OCI-LY7 (cell line): ENCODE data around the gene KRT76. TPM values are rescaled to one million over a fixed set of nuclear protein-coding genes. Genes with fewer than 3 reads are reported as not detected.

Experiments used
- BruUV-seq: library from RNA; stranded (reverse); fragments of 400-500 nt; replicated peaks from 2 replicates; lab custom pipeline; 2021; lab: Mats Ljungman, UMichigan
- CTCF ChIA-PET: fragments of 300-600 bp; sonication (Branson Sonifier 250); formaldehyde crosslinking; loops from one replicate; lab custom pipeline; 2022; ENCODE audit warnings: antibody characterized with exemption; ENCODE audit not compliant: unreplicated experiment; lab: Charles Lee
- POLR2A ChIA-PET: fragments of 300-600 bp; sonication (Branson Sonifier 250); formaldehyde crosslinking; loops from one replicate; lab custom pipeline; 2022; ENCODE audit warnings: antibody characterized with exemption; lab: Charles Lee
- DNase-seq: peaks from one replicate; pipeline ENCODE4 v3.0.0-alpha.2; 2015; ENCODE audit warnings: low spot score
- H2AFZ ChIP-seq: fragments of 200-600 bp; sonication (generic), shearing (Covaris generic); 2 replicates; pipeline ENCODE4 v1.6.1; 2014; ENCODE audit warnings: mild to moderate bottlenecking, antibody characterized with exemption, low read length, moderate library complexity
- H3K27ac ChIP-seq: fragments of 200-600 bp; sonication (generic); 2 replicates; pipeline ENCODE4 v1.5.1; 2014; ENCODE audit warnings: mixed run types, low read depth, mild to moderate bottlenecking, moderate library complexity, low read length, inconsistent platforms; ENCODE audit not compliant: poor library complexity, severe bottlenecking
- H3K36me3 ChIP-seq: fragments of 200-600 bp; sonication (generic); 2 replicates; pipeline ENCODE4 v1.6.1; 2014; ENCODE audit warnings: mild to moderate bottlenecking, antibody characterized with exemption, low read length, moderate library complexity, mixed read lengths; ENCODE audit not compliant: insufficient read depth
- H3K4me1 ChIP-seq: fragments of 200-600 bp; sonication (generic); 2 replicates; pipeline ENCODE4 v1.5.1; 2014; ENCODE audit warnings: mild to moderate bottlenecking, low read length; ENCODE audit not compliant: insufficient read depth, poor library complexity, severe bottlenecking
- H3K4me2 ChIP-seq: fragments of 200-600 bp; sonication (generic); 2 replicates; pipeline ENCODE4 v1.6.1; 2014; ENCODE audit warnings: mild to moderate bottlenecking, low read length
- H3K4me3 ChIP-seq: fragments of 200-600 bp; sonication (generic); 2 replicates; pipeline ENCODE4 v1.5.1; 2014; ENCODE audit warnings: mild to moderate bottlenecking, low read depth, low read length; ENCODE audit not compliant: poor library complexity, severe bottlenecking
- H3K79me2 ChIP-seq: fragments of 200-600 bp; sonication (generic); 2 replicates; pipeline ENCODE4 v1.6.1; 2016; ENCODE audit warnings: low read depth, mild to moderate bottlenecking, low read length, moderate library complexity, mixed read lengths; ENCODE audit not compliant: insufficient read depth
- H3K9me2 ChIP-seq: fragments of 200-600 bp; sonication (generic); 2 replicates; pipeline ENCODE4 v1.6.1; 2016; ENCODE audit warnings: mild to moderate bottlenecking, low read length, mixed read lengths; ENCODE audit not compliant: insufficient read depth
- H3K9me3 ChIP-seq: fragments of 200-600 bp; sonication (generic); 2 replicates; pipeline ENCODE4 v1.6.1; 2014; ENCODE audit warnings: mild to moderate bottlenecking, mixed run types, low read length, mixed read lengths
- H4K20me1 ChIP-seq: fragments of 200-600 bp; sonication (generic); 2 replicates; pipeline ENCODE4 v1.6.1; 2014; ENCODE audit warnings: mild to moderate bottlenecking, antibody characterized with exemption, low read length, moderate library complexity, mixed read lengths; ENCODE audit not compliant: insufficient read depth
- CTCF ChIP-seq: fragments of 200-600 bp; sonication (generic); conservative IDR thresholded peaks from 2 replicates; pipeline ENCODE4 v1.5.1; 2014; ENCODE audit warnings: mild to moderate bottlenecking, antibody characterized with exemption, low read length, moderate library complexity, mixed read lengths
- EZH2phosphoT487 ChIP-seq: fragments of 200-600 bp; sonication (generic); IDR thresholded peaks from 2 replicates; pipeline ENCODE4 v1.6.1; 2018; ENCODE audit warnings: low read depth, borderline replicate concordance, mild to moderate bottlenecking, mixed run types, antibody characterized with exemption, low read length, moderate library complexity, mixed read lengths
- intact Hi-C: fragments of 100-400 bp; cut with micrococcal nuclease; formaldehyde crosslinking; loops from one replicate; pipeline ENCODE4 v1.10.0; 2022; ENCODE audit not compliant: unreplicated experiment
- total RNA-seq, 2 experiments: library from RNA; depleted of rRNA in 1 of 2; stranded (reverse); fragments of >200 nt in 1 of 2; shearing (Covaris generic) in 1 of 2; gene quantifications; 2 replicates each; pipeline ENCODE4 v1.2.3, GENCODE V29; 2014 to 2022

The KRT76 gene
- total RNA-seq, 2 experiments from 2014 or later: not detected

GRCh38 chr12:52769946-52770345 lies 7.2 kb downstream of the KRT76 start:
- ChIA-PET CTCF (interaction anchor here (0.6 kb wide), 1 partner anchor 24 kb away, joined by 3 read pairs; no protein-coding TSS in a partner anchor), POLR2A (no interaction called here)
- Histone ChIP-seq H3K9me2 (no peaks in the 10 kb centered on the region), H3K27ac (no peak overlapping the region), H3K9me3 (no peaks in the 10 kb centered on the region), H2AFZ (no peak overlapping the region), H3K79me2 (no peaks in the 10 kb centered on the region), H3K4me2 (no peak overlapping the region), H3K36me3 (no peaks in the 10 kb centered on the region), H3K4me3 (no peak overlapping the region), H3K4me1 (no peaks in the 10 kb centered on the region), H4K20me1 (no peaks in the 10 kb centered on the region; the same call in 1 of the 2 replicates)
- intact Hi-C loops: no loop called here
- TF ChIP-seq CTCF: no peak
- TF ChIP-seq EZH2phosphoT487: no peak
- no peak for DNase-seq
- no TSS peak for BruUV-seq

GRCh38 chr12:52769354-52769753 lies 7.8 kb downstream of the KRT76 start:
- ChIA-PET POLR2A (no interaction called here), CTCF (no interaction called here)
- Histone ChIP-seq H4K20me1 (no peaks in the 10 kb centered on the region; the same call in 1 of the 2 replicates), H3K4me1 (no peaks in the 10 kb centered on the region), H3K27ac (no peak overlapping the region), H3K79me2 (no peaks in the 10 kb centered on the region), H3K4me2 (no peak overlapping the region), H2AFZ (no peak overlapping the region), H3K4me3 (no peak overlapping the region), H3K9me3 (no peaks in the 10 kb centered on the region), H3K9me2 (no peaks in the 10 kb centered on the region), H3K36me3 (no peaks in the 10 kb centered on the region)
- no peak for DNase-seq
- BruUV-seq: no TSS peak
- no peak for TF ChIP-seq CTCF
- TF ChIP-seq EZH2phosphoT487: no peak
- intact Hi-C loops: no loop called here

GRCh38 chr12:52768479-52769200 lies 8.5 kb downstream of the KRT76 start:
- H3K36me3 ChIP-seq: no peaks in the 10 kb centered on the region
- no peaks in the 10 kb centered on the region for H3K79me2 ChIP-seq
- no peak overlapping the region for H3K4me2 ChIP-seq
- intact Hi-C loops: no loop called here
- no peaks in the 10 kb centered on the region for H3K9me3 ChIP-seq
- H3K4me1 ChIP-seq: no peaks in the 10 kb centered on the region
- TF ChIP-seq EZH2phosphoT487: no peak
- no peak for TF ChIP-seq CTCF
- BruUV-seq: no TSS peak
- DNase-seq: no peak
- H4K20me1 ChIP-seq: no peaks in the 10 kb centered on the region
- no peak overlapping the region for H3K4me3 ChIP-seq
- H3K9me2 ChIP-seq: no peaks in the 10 kb centered on the region
- H3K27ac ChIP-seq: no peak overlapping the region
- ChIA-PET POLR2A (no interaction called here), CTCF (no interaction called here)
- H2AFZ ChIP-seq: no peak overlapping the region
